CD4-positive, alpha-beta T cell treated with Interleukin-6 at 100 ng/mL for 8 hours (primary cell): ENCODE data around the gene SLC12A5.

Source experiments
- DNase-seq: peaks from one replicate; pipeline ENCODE4 v3.0.0-alpha.2; 2020; ENCODE audit warnings: mixed read lengths, low spot score

SLC12A5 gene

GRCh38 chr20:46028110-46028509, 905 bp upstream of the SLC12A5 start:
- DNase-seq = no peak

- DNase-seq = no peak
Measured at GRCh38 chr20:46030284-46031013, 1.4 kb downstream of the SLC12A5 start.

GRCh38 chr20:46031014-46031569, 2.1 kb downstream of the SLC12A5 start:
- no peak for DNase-seq

- DNase-seq = no peak
Measured at GRCh38 chr20:46031701-46032254, 2.8 kb downstream of the SLC12A5 start.

- no peak for DNase-seq
Measured at GRCh38 chr20:46034039-46034438, 5.0 kb downstream of the SLC12A5 start.

GRCh38 chr20:46035253-46035652, 6.2 kb downstream of the SLC12A5 start:
- DNase-seq = no peak

GRCh38 chr20:46035713-46036112, 6.7 kb downstream of the SLC12A5 start:
- no peak for DNase-seq

GRCh38 chr20:46036370-46036769, 7.4 kb downstream of the SLC12A5 start:
- no peak for DNase-seq

- no peak for DNase-seq
Measured at GRCh38 chr20:46037036-46037435, 8.0 kb downstream of the SLC12A5 start.

- DNase-seq = no peak
Measured at GRCh38 chr20:46040902-46041535, 12.0 kb downstream of the SLC12A5 start.

- no peak for DNase-seq
Measured at GRCh38 chr20:46043556-46043955, 14.5 kb downstream of the SLC12A5 start.

- DNase-seq = no peak
Measured at GRCh38 chr20:46044896-46045295, 15.9 kb downstream of the SLC12A5 start.

- DNase-seq = no peak
Measured at GRCh38 chr20:46046588-46047310, 17.7 kb downstream of the SLC12A5 start.

- DNase-seq = no peak
Measured at GRCh38 chr20:46047821-46048220, 18.8 kb downstream of the SLC12A5 start.

- DNase-seq = no peak
Measured at GRCh38 chr20:46049190-46049589, 20.2 kb downstream of the SLC12A5 start.

- DNase-seq = no peak
Measured at GRCh38 chr20:46049815-46050214, 20.8 kb downstream of the SLC12A5 start.

- DNase-seq = no peak
Measured at GRCh38 chr20:46050444-46050843, 21.4 kb downstream of the SLC12A5 start.

GRCh38 chr20:46050885-46051284, 21.9 kb downstream of the SLC12A5 start:
- no peak for DNase-seq

- DNase-seq = no peak
Measured at GRCh38 chr20:46051556-46052308, 22.7 kb downstream of the SLC12A5 start.

GRCh38 chr20:46053416-46053815, 24.4 kb downstream of the SLC12A5 start:
- DNase-seq = no peak

GRCh38 chr20:46054606-46055005, 25.6 kb downstream of the SLC12A5 start:
- DNase-seq = no peak

- no peak for DNase-seq
Measured at GRCh38 chr20:46055269-46055668, 26.3 kb downstream of the SLC12A5 start.
